Adrenal gland (tissue), 12 donors: ENCODE results near the gene SVIL. TPM values are rescaled to one million over a fixed set of nuclear protein-coding genes. Genes with fewer than 3 reads are reported as not detected.

ENCODE experiments used
- DNase-seq, 7 donors: peaks; one replicate each; pipeline ENCODE4 v3.0.0-alpha.2; 2019 to 2020
- H3K27ac ChIP-seq, 5 donors: fragments of 200-600 bp; sonication (generic) in 4 of 5; 1 replicate in 3 of 5; 2 replicates in 2 of 5; pipeline versions ENCODE4 v1.5.1 to v1.8.0; 2016 to 2020; ENCODE audit warnings: mild to moderate bottlenecking in 1 of 5
- H3K27me3 ChIP-seq: fragments of 200-600 bp; 2 replicates; pipeline ENCODE4 v1.8.0; 2021
- H3K36me3 ChIP-seq, 2 donors: fragments of 200-600 bp; replicated peaks in 1 of 2; 1 replicate in 1 of 2; 2 replicates in 1 of 2; pipeline versions ENCODE4 v1.5.1 to v1.8.0; 2018 to 2022
- H3K4me1 ChIP-seq, 2 donors: fragments of 200-600 bp; replicated peaks in 1 of 2; 1 replicate in 1 of 2; 2 replicates in 1 of 2; pipeline versions ENCODE4 v1.5.1 to v1.8.0; 2018 to 2021
- H3K4me3 ChIP-seq, 4 donors: fragments of 200-600 bp; sonication (generic) in 3 of 4; one replicate each; pipeline ENCODE4 v1.5.1; 2016 to 2018
- H3K9me3 ChIP-seq, 3 donors: fragments of 200-600 bp; sonication (generic) in 1 of 3; replicated peaks in 1 of 3; 1 replicate in 2 of 3; 2 replicates in 1 of 3; pipeline versions ENCODE4 v1.5.1 to v1.8.0; 2016 to 2021
- POLR2A ChIP-seq, 2 donors: fragments of 450-650 bp; IDR thresholded peaks; one replicate each; pipeline ENCODE4 v1.6.1; 2017; ENCODE audit warnings: antibody characterized with exemption in 2 of 2, mild to moderate bottlenecking in 2 of 2, moderate library complexity in 1 of 2
- WGBS, 4 donors: extraction: QIAGEN DNeasy Blood & Tissue Kit in 2 of 4; methylation state at CpG; one replicate each; pipeline versions ENCODE4 v1.1.5 to v1.1.7; 2013 to 2017; 5-methylcytosine and 5-hydroxymethylcytosine counted together
- intact Hi-C, 2 donors: fragments of 100-400 bp; cut with DNase I; formaldehyde crosslinking; loops; one replicate each; pipeline versions ENCODE4 v1.14.1 to v1.15.0; 2022 to 2023
- polyA plus RNA-seq, 3 donors: library from polyadenylated mRNA; stranded (reverse); fragments of 200-250 nt in 2 of 3; fragments of 350-450 nt in 1 of 3; fragmentation: Illumina TruSeq in 1 of 3; extraction: RNeasy Lipid Tissue Mini Kit (QIAGEN cat#74804) in 1 of 3; gene quantifications; one replicate each; pipeline ENCODE4 v1.2.3, GENCODE V29; 2013 to 2014
- total RNA-seq, 9 donors: library from RNA; depleted of rRNA in 4 of 9; stranded (reverse); fragments of >200 nt in 4 of 9; fragments of 120-200 nt in 1 of 9; fragmentation: NEBNext Ultra II Directional in 1 of 9; extraction: Animal tissue kit (Norgen Biotek cat#: 25700) in 1 of 9; gene quantifications; one replicate each; pipeline versions ENCODE4 v1.1.0 to v1.2.4, GENCODE V29; 2013 to 2023
- TF ChIP-seq, protein P1 (sequence below), 6 experiments: fragments of 450-650 bp in 4 of 6; fragments of 200-600 bp in 2 of 6; sonication (generic) in 1 of 6; IDR thresholded peaks; 1 replicate in 5 of 6; 2 replicates in 1 of 6; pipeline versions ENCODE4 v1.5.1 to v1.8.0; 2016 to 2021; ENCODE audit warnings: antibody characterized with exemption in 6 of 6, mild to moderate bottlenecking in 2 of 6, moderate library complexity in 1 of 6
- donor health status: healthy with polysubstance abuse.
- donor health status: Bipolar disorder and iron deficiency.
- donor health status: DM: yes; HTN: yes; CAD: no.
- donor health status: DM: no; HTN: no; CAD: no.
- donor health status: DM: no; HTN: no; CAD: no.
- donor health status: DM: yes; HTN: yes; CAD: no.

SVIL gene
- total and polyA plus RNA-seq, 12 donors = 6.7 to 73.1 (median 26.0) TPM

- no peak for DNase-seq
- H3K36me3 ChIP-seq = peaks cover 0 to 3% of the 10 kb centered on the region in 2 donors
- 73 to 84% (median 78%) methylated on average over 2 of the region's 2 CpGs for whole genome bisulfite sequencing, 4 donors
- intact Hi-C loops = no loop called here
- H3K9me3 ChIP-seq = no peaks in the 10 kb centered on the region
- peaks cover 14 to 34% of the 10 kb centered on the region in 2 donors for H3K4me1 ChIP-seq
- no peak for TF ChIP-seq POLR2A (IDR thresholded peaks at IDR 0.05)
- TF ChIP-seq, protein P1, sequence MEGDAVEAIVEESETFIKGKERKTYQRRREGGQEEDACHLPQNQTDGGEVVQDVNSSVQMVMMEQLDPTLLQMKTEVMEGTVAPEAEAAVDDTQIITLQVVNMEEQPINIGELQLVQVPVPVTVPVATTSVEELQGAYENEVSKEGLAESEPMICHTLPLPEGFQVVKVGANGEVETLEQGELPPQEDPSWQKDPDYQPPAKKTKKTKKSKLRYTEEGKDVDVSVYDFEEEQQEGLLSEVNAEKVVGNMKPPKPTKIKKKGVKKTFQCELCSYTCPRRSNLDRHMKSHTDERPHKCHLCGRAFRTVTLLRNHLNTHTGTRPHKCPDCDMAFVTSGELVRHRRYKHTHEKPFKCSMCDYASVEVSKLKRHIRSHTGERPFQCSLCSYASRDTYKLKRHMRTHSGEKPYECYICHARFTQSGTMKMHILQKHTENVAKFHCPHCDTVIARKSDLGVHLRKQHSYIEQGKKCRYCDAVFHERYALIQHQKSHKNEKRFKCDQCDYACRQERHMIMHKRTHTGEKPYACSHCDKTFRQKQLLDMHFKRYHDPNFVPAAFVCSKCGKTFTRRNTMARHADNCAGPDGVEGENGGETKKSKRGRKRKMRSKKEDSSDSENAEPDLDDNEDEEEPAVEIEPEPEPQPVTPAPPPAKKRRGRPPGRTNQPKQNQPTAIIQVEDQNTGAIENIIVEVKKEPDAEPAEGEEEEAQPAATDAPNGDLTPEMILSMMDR (IDR thresholded peaks at IDR 0.05) = no peak
- H3K4me3 ChIP-seq = no peak overlapping the region
- no peak overlapping the region for H3K27ac ChIP-seq
- H3K27me3 ChIP-seq = no peaks in the 10 kb centered on the region
These were observed 21.8 kb upstream of the SVIL start for GRCh38 chr10:29656451-29656992.

GRCh38 chr10:29652192-29652591 is 17.4 kb upstream of the SVIL start:
- Histone ChIP-seq H3K9me3 (no peaks in the 10 kb centered on the region), H3K27me3 (no peaks in the 10 kb centered on the region), H3K36me3 (peaks cover 0 to 3% of the 10 kb centered on the region in 2 donors), H3K4me3 (no peak overlapping the region), H3K4me1 (peaks cover 2 to 24% of the 10 kb centered on the region in 2 donors), H3K27ac (no peak overlapping the region)
- DNase-seq = no peak
- TF ChIP-seq POLR2A (IDR thresholded peaks at IDR 0.05) = no peak
- TF ChIP-seq, protein P1 (IDR thresholded peaks at IDR 0.05) = no peak
- WGBS, 4 donors = 79 to 97% (median 94%) methylated on average over 2 of the region's 2 CpGs
- intact Hi-C loops = no loop called here

DNA sequence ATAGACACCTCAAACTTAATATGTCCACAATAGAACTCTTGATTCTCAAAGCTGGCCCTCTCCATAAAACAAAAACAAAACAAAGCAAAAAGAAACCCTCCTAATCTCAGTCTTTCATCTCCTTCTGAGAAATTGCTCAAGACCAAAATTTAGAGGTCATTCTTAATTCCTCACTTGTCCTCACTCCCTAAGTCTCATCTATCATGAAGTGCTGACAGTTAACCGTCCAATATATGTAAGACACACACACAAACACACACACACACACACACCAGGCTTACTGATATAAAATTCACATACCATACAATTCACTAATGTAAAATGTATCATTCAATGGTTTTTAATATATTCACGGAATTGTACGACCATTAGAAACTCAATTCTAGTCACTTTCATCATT is 17.0 kb upstream of the SVIL start:
- Histone ChIP-seq H3K4me3 (no peak overlapping the region), H3K9me3 (no peaks in the 10 kb centered on the region), H3K4me1 (peaks cover 7 to 28% of the 10 kb centered on the region in 2 donors), H3K27me3 (no peaks in the 10 kb centered on the region), H3K27ac (no peak overlapping the region), H3K36me3 (no peaks in the 10 kb centered on the region)
- WGBS, 4 donors = 62 to 85% (median 66%) methylated on average over 3 of the region's 3 CpGs
- intact Hi-C loops = no loop called here
- no peak for TF ChIP-seq POLR2A (IDR thresholded peaks at IDR 0.05)
- TF ChIP-seq, protein P1 (IDR thresholded peaks at IDR 0.05) = no peak
- DNase-seq = no peak

GRCh38 chr10:29650552-29650944 is 15.8 kb upstream of the SVIL start:
- DNase-seq = no peak
- intact Hi-C loops = no loop called here
- WGBS, 4 donors = 92 to 96% (median 95%) methylated on average over 1 of the region's 1 CpG
- Histone ChIP-seq H3K4me3 (no peak overlapping the region), H3K27ac (no peak overlapping the region), H3K9me3 (no peaks in the 10 kb centered on the region), H3K27me3 (no peaks in the 10 kb centered on the region), H3K36me3 (no peaks in the 10 kb centered on the region), H3K4me1 (peaks cover 9 to 40% of the 10 kb centered on the region in 2 donors)
- no peak for TF ChIP-seq POLR2A (IDR thresholded peaks at IDR 0.05)
- TF ChIP-seq, protein P1 (IDR thresholded peaks at IDR 0.05) = no peak
